GM10266 (cell line): Measurements from ENCODE around the gene SYT15.
"Not testable (repeated sequence)": the region's sequence is repeated elsewhere in the genome, so short reads cannot be mapped to it uniquely, and the experiment has no call there.

Experiments
- DNase-seq: peaks from one replicate; pipeline ENCODE4 v3.0.0; 2012; ENCODE audit errors: extremely low spot score

The SYT15 gene

GRCh38 chr10:46593307-46593706 is 14.4 kb downstream of the SYT15 start:
- not testable (repeated sequence) for DNase-seq

DNA sequence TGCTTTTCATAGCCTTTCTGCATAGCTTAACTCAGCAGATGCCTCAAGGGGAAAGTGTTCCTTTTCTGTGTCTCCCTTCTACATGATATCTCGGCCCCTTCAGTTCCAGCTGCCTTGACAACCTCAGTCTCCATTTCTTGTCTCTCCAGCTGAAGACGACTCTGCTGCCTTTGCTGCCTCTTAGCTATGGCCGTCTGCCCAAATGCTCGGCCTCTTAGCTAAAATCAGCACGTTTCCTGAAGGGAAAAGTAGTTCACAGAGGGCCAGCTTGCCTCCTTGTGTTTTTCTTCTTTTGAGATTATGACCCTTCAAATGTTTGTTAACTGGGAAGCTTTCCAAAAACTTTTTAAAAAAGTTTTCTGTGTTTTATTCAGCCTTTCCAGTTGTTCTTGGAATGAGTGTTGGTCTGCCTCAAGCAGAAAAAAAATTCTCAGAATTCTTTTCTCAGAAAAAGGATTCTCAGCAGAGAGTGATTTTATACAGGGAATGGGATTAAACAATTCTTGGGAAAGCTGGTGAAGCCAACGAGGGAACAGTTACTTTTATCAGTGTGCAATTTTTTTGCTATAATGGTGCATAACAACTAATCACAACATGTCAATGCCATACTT is 15.6 kb downstream of the SYT15 start:
- DNase-seq = not testable (repeated sequence)

- not testable (repeated sequence) for DNase-seq
Measured at GRCh38 chr10:46596570-46596969, 17.6 kb downstream of the SYT15 start.

DNA sequence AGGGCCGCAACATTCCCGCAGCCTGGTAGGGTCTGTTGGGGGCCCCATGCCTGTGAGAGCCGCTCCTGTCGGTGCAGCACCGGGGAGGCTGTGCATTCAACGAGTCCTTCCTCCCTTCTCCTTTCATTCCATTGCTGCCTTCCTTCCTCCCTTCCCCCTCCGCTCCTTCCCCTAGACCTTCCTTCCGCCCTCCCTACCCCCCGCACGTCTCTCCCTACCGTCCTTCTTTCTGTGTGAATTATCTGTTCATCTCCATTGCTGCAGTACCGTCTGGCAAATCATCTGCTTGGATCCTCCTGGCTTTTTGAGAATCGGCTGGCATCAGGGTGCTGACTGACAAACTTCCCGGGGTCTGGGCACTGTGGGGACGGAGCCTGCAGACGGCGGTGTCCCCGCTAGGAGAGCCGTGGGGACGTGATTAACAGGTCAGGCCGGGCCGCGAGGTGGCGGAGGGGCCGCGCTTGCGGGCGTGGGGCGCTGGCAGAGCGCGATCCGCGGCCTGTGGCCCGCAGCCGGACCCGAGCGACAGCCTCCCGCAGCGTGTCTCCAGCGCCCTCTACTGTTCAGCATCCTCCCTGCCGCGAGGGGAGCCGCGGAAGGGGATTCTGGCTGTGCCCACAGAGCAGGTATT is 18.8 kb downstream of the SYT15 start:
- not testable (repeated sequence) for DNase-seq

DNA sequence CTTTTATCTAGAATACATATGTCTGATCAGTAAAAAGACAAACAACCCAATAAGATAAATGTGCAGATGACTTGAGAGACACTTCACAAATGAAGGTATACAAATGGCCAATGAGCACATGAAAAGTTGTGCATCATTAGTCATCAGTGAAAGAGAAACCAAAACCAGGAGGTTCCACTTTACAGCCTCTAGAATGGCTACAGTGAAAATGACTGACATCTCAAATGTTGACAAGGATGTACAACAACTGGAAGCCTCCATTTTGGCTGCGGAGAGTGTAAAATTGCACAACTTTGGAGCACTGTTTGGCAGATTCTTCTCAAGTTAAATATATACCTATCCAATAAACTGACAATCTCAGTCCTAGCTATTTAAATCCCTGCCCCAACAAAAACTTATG is 21.6 kb downstream of the SYT15 start:
- DNase-seq = not testable (repeated sequence)

DNA sequence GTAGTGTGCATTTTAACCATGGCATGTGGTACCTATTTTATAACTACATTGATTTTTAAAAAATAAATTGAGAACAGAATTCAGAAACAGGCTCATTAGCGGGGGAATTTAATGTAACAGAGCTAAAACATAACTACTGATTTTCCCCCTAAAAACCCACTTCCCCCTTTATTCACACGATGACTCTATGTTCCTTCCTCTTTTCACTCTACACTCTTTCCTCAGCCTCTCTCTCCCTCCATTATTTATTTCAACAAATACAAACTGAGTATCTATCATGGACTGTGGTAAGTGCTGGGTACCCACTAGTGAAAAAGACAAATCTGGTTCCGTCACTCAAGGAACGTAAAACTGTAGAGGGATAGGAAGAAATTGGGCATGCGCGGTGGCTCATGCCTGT is 36.6 kb downstream of the SYT15 start:
- DNase-seq = not testable (repeated sequence)

GRCh38 chr10:46616227-46616626 is 37.3 kb downstream of the SYT15 start:
- DNase-seq = not testable (repeated sequence)

- not testable (repeated sequence) for DNase-seq
Measured at GRCh38 chr10:46617134-46617533, 38.2 kb downstream of the SYT15 start.

- DNase-seq = not testable (repeated sequence)
Measured at GRCh38 chr10:46617913-46618312, 39.0 kb downstream of the SYT15 start.

DNA sequence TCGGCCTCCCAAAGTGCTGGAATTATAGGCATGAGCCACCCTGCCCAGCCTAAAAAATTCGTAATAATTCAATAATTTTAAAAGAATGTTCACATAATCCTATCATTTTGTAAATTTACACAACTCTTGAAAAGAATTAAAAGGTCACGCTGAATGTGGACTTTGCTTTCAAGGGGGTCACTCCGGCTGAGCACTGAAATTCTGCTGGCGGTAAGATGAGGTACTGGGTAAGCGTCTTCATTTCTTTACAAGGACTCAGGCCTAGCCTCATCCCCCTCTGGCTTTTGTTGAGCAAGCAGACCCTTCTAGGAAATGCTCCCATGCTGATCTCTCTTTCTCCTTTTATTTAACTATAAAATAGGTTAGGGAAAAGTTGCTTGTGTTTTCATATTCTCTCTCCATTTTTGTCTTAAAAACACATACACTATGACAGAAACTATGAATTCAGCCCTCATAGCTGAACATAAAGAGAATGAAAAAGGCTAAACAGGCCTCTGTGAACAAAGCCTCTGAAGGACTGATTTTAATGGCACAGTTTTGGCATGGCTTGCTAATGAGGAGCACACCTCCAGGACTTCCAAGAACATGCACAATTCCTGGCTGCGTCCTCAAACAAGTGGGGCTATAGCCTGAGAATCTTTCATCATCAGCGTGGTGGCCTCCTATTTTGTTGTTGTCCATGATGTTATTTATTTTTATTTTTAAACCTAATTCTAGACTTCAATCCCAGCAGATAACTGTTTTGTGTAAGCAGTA is 45.1 kb downstream of the SYT15 start:
- DNase-seq = not testable (repeated sequence)

GRCh38 chr10:46629805-46630204 is 50.9 kb downstream of the SYT15 start:
- not testable (repeated sequence) for DNase-seq

GRCh38 chr10:46630816-46631215 is 51.9 kb downstream of the SYT15 start:
- not testable (repeated sequence) for DNase-seq

GRCh38 chr10:46631683-46632082 is 52.8 kb downstream of the SYT15 start:
- DNase-seq = not testable (repeated sequence)

DNA sequence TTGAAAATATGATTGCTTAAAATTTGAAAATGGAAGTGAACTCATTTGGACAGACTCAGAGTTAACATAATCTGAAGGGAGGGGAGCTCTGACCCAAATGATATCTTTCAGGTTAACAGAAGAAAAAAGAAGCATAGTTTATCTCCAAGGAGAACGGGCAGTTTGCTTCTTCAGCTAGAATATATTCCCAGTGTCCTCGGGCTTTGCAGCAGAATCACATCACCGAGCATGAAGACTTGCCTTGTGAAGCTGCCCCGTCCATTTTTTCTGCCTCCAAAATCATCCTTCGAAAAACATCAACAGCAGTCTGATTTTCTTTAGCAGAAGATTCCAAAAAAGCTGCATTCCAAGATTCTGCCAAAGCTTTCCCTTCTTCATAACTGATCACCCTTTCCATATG is 55.8 kb downstream of the SYT15 start:
- not testable (repeated sequence) for DNase-seq

DNA sequence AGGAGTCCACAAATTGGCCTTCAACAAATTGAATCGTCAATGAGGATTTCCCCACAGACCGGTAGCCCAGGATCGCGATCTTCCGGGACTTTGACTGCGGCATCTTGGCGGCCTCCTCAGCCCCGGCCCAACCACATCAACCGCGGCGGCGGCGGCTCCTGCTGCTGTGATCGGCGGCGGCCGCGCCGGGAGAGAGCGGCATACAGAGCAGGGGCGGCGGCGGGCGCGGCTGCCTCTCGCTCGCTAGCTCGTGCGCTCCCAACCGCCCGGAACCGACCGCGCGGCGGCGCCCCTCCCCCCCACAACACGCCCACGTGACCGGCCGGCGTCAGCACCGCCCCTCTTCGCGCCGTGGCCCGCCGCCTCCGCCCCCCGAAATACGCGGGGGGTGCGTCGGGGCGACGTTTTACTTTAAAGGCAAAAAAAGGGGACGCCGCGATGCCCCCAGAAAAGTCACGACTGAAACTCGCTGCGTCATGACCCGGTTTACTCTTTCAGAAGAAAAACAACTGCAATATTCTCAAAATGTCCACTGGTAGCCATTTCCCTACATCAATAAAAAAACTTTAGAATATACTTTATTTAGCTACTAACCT is 56.5 kb downstream of the SYT15 start:
- DNase-seq = not testable (repeated sequence)

DNA sequence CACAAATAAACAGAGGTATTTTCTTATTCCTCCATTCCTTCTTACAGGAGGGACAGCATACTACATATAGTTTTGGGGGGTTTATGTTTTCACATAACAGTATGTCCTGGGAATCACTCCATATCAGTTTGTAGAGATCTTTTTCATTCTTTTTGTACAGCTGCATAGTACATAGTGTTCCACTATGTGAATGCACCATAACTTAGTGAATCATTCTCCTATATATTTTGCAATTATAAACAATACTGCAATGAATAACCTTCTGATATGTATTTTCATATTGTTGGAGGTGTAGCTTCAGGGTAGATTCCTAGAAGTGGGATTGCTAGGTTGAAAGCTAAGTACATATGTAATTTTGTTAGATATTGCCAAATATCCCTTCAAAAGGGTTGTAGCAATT is 61.1 kb downstream of the SYT15 start:
- DNase-seq = not testable (repeated sequence)
